ENCODE results near the gene SLC7A9. TPM values are rescaled to one million over a fixed set of nuclear protein-coding genes. Genes with fewer than 3 reads are reported as not detected.

Gene SLC7A9
- total and polyA plus RNA-seq, 2 experiments from 2014 or later: 0.19 TPM; not detected in 1

DNA sequence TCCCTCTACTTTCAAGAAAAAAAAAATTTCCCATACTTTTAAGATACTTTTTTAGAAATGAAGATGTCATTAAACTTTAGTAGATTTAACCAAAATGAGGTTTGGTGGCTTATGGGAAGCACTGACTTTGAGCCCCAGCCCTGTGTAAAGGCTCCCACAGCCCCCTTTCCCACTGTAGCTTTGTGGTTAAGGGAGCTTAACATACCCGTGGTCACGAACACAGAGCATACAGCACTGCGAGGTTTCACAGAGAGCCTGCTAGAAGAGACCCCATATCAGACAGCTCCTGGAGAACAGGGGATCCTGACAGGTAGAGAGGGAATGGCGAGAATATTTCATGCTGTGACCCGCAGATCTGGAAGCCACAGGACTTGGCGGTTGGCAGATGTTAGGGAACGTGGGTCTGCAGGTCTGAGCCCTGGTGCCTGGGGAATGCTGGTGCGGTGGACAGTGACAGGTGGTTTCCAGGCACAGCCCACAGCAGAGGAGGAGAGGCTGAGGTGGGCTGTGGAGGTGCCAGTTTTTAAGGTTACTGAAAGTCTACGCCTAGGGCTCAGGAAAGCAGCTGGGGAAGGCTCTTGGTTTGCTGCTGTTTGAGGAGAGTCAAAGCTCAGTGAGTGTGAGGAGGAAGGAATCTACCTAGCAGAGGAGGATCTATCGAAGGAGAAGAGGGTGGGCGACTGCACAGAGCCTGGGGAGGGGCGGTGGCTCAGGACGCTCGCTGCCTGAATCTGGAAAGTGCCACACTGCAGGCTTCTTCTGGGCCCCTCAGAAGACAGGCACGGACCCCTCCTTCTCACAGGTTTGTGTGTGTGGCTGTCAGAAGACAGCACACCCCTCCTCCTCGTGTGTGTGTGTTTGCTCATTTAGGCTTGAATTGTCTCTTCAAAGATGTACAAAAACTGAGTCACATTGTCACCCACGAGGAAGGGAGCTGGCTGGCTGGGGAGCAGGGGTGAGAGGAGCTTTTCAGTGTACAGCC lies 49.9 kb downstream of the SLC7A9 start:
- Histone ChIP-seq H3K79me2 (replicated peaks; ENCODE audit: insufficient read depth) (no peaks in the 10 kb centered on the region), H3K36me3 (ENCODE audit: insufficient read depth) (no peaks in the 10 kb centered on the region), H2AFZ (no peak overlapping the region; the same call in none of the 2 replicates), H3K27ac (ENCODE audit: low read depth) (no peak overlapping the region), H3K4me1 (ENCODE audit: insufficient read depth) (peaks cover 16% of the 10 kb centered on the region), H3K9me2 (ENCODE audit: insufficient read depth) (no peaks in the 10 kb centered on the region), H3K4me3 (no peak overlapping the region), H3K4me2 (no peak overlapping the region), H4K20me1 (replicated peaks; ENCODE audit: insufficient read depth) (no peaks in the 10 kb centered on the region), H3F3A (replicated peaks; ENCODE audit: low read depth) (no peaks in the 10 kb centered on the region), H3K27me3 (ENCODE audit: insufficient read depth) (no peaks in the 10 kb centered on the region)
- peaks cover 41% of the 10 kb centered on the region for H3K4me1 Mint-ChIP-seq
- H3K36me3 Mint-ChIP-seq (ENCODE audit: low read depth): no peaks in the 10 kb centered on the region
- no peaks in the 10 kb centered on the region; the same call in 1 of the 3 replicates for H3K9me3 Mint-ChIP-seq
- peaks cover 3% of the 10 kb centered on the region for H3K27me3 Mint-ChIP-seq (ENCODE audit: insufficient read depth, low read depth, poor library complexity)
- H3K4me3 Mint-ChIP-seq: no peak overlapping the region
- ATAC-seq: peak; percentile 14; the same call in 2 of the 3 replicates
- TF ChIP-seq STAT1 (IDR thresholded peaks at IDR 0.05; ENCODE audit: unreplicated experiment): no peak
- TF ChIP-seq, protein P1, sequence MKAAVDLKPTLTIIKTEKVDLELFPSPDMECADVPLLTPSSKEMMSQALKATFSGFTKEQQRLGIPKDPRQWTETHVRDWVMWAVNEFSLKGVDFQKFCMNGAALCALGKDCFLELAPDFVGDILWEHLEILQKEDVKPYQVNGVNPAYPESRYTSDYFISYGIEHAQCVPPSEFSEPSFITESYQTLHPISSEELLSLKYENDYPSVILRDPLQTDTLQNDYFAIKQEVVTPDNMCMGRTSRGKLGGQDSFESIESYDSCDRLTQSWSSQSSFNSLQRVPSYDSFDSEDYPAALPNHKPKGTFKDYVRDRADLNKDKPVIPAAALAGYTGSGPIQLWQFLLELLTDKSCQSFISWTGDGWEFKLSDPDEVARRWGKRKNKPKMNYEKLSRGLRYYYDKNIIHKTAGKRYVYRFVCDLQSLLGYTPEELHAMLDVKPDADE (IDR thresholded peaks at IDR 0.05): no peak
- TF ChIP-seq, protein P2, sequence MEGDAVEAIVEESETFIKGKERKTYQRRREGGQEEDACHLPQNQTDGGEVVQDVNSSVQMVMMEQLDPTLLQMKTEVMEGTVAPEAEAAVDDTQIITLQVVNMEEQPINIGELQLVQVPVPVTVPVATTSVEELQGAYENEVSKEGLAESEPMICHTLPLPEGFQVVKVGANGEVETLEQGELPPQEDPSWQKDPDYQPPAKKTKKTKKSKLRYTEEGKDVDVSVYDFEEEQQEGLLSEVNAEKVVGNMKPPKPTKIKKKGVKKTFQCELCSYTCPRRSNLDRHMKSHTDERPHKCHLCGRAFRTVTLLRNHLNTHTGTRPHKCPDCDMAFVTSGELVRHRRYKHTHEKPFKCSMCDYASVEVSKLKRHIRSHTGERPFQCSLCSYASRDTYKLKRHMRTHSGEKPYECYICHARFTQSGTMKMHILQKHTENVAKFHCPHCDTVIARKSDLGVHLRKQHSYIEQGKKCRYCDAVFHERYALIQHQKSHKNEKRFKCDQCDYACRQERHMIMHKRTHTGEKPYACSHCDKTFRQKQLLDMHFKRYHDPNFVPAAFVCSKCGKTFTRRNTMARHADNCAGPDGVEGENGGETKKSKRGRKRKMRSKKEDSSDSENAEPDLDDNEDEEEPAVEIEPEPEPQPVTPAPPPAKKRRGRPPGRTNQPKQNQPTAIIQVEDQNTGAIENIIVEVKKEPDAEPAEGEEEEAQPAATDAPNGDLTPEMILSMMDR (conservative IDR thresholded peaks at IDR 0.05; ENCODE audit: low read depth in 2 of 2): no peak
- no peak for TF ChIP-seq CREB1 (CRISPR knock-in tag; IDR thresholded peaks at IDR 0.05; ENCODE audit: low read depth)
- TF ChIP-seq ZNF462 (CRISPR knock-in tag; IDR thresholded peaks at IDR 0.05): no peak
- no peak for TF ChIP-seq ZNF331 (CRISPR knock-in tag; IDR thresholded peaks at IDR 0.05; ENCODE audit: low read depth)
- DNase-seq (ENCODE audit: low spot score): no peak
- peak overlapping the region; percentile 28; the same call in 1 of the 2 replicates for H3K27ac Mint-ChIP-seq

Data from GM23338 (cell line).